Measurements from ENCODE around the gene KDM2A. TPM values are rescaled to one million over a fixed set of nuclear protein-coding genes. Genes with fewer than 3 reads are reported as not detected.

Gene KDM2A
- total RNA-seq, 1 experiment from 2014 or later: 65.3 TPM

GRCh38 chr11:67174311-67174710 lies 55.2 kb downstream of the KDM2A start:
- Histone ChIP-seq H3K27ac (ENCODE audit: low read length) (no peak overlapping the region), H2AFZ (ENCODE audit: low read length) (no peak overlapping the region), H3K4me1 (ENCODE audit: insufficient read depth, low read length) (no peaks in the 10 kb centered on the region), H3K27me3 (ENCODE audit: low read length) (no peaks in the 10 kb centered on the region), H3F3A (ENCODE audit: low read length, unreplicated experiment) (no peaks in the 10 kb centered on the region), H4K20me1 (ENCODE audit: low read length) (0 out of 2 replicates have a peak, but pooled peaks cover 4% of the 10 kb centered on the region), H3K4me2 (ENCODE audit: low read length) (no peak overlapping the region), H3K9me2 (replicated peaks; ENCODE audit: low read length) (no peaks in the 10 kb centered on the region), H3K36me3 (ENCODE audit: low read depth, low read length) (no peaks in the 10 kb centered on the region), H3K4me3 (ENCODE audit: low read length) (no peak overlapping the region), H3K9me3 (ENCODE audit: low read length) (no peaks in the 10 kb centered on the region), H3K9ac (ENCODE audit: low read length) (no peak overlapping the region), H3K79me2 (ENCODE audit: low read length) (peaks cover 94% of the 10 kb centered on the region)
- no peak for TF ChIP-seq CTCF (conservative IDR thresholded peaks at IDR 0.05; ENCODE audit: low read depth, low read length)
- TF ChIP-seq EZH2 (IDR thresholded peaks at IDR 0.05; ENCODE audit: low read length, unreplicated experiment): no peak
- TF ChIP-seq EZH2phosphoT487 (IDR thresholded peaks at IDR 0.05; ENCODE audit: borderline replicate concordance, low read length): no peak
- POLR2A ChIA-PET (ENCODE audit: unreplicated experiment): no interaction called here
- CTCF ChIA-PET: no interaction called here
- intact Hi-C loops (cut with micrococcal nuclease): no loop called here
- no TSS peak for BruUV-seq (replicated peaks)
- ATAC-seq (no peak), DNase-seq (no peak)

DNA sequence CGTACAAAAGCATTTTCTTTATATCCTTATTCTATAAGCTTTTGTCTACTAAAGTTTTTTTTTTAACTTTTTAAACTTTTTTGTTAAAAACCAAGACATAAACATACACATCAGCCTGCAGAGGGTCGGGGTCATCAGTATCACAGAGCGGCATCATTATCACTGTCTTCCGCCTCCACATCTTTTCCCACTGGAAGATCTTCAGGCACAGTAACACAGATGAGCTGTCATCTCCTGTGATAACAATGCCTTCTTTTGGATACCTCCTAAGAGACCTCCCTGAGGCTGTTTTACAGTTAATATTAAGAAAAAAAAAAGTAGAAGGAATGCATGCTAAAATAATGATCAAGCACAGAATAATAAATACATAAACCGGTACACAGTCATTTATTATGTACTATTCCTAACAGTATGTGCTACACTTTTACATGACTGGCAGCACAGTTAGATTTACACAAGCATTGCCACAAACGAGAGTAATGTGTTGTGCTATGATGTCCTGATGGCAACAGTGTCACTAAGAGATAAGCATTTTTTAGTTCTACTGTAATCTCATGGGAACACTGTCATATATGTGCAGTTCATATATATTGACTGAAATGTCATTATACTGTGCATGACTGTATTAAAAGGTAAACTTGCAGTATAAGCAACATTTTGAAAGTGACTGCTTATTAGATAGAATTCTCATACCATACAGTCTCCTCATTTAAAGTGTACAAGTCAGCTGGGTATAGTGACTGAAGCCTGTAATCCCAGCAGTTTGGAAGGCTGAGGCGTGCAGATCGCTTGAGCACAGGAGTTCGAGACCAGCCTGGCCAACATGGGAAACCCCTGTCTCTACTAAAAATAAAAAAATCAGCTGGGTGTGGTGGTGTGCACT lies 58.6 kb downstream of the KDM2A start:
- TF ChIP-seq EZH2 (IDR thresholded peaks at IDR 0.05; ENCODE audit: low read length, unreplicated experiment): no peak
- no peak for TF ChIP-seq EZH2phosphoT487 (IDR thresholded peaks at IDR 0.05; ENCODE audit: borderline replicate concordance, low read length)
- no peak for TF ChIP-seq CTCF (conservative IDR thresholded peaks at IDR 0.05; ENCODE audit: low read depth, low read length)
- no peak overlapping the region for H3K9ac ChIP-seq (ENCODE audit: low read length)
- no peak for DNase-seq
- ChIA-PET CTCF (no interaction called here), POLR2A (ENCODE audit: unreplicated experiment) (no interaction called here)
- H4K20me1 ChIP-seq (ENCODE audit: low read length): 0 out of 2 replicates have a peak, but pooled peaks cover 4% of the 10 kb centered on the region
- no peaks in the 10 kb centered on the region for H3F3A ChIP-seq (ENCODE audit: low read length, unreplicated experiment)
- no peak overlapping the region for H2AFZ ChIP-seq (ENCODE audit: low read length)
- intact Hi-C loops (cut with micrococcal nuclease): no loop called here
- no peaks in the 10 kb centered on the region for H3K9me3 ChIP-seq (ENCODE audit: low read length)
- H3K4me3 ChIP-seq (ENCODE audit: low read length): no peak overlapping the region
- H3K27ac ChIP-seq (ENCODE audit: low read length): no peak overlapping the region
- BruUV-seq (replicated peaks): no TSS peak
- H3K79me2 ChIP-seq (ENCODE audit: low read length): peaks cover 71% of the 10 kb centered on the region
- H3K4me2 ChIP-seq (ENCODE audit: low read length): no peak overlapping the region
- peaks cover 17% of the 10 kb centered on the region for H3K4me1 ChIP-seq (ENCODE audit: insufficient read depth, low read length)
- H3K36me3 ChIP-seq (ENCODE audit: low read depth, low read length): peaks cover 11% of the 10 kb centered on the region; the same call in 1 of the 2 replicates
- no peaks in the 10 kb centered on the region for H3K9me2 ChIP-seq (replicated peaks; ENCODE audit: low read length)
- no peak for ATAC-seq
- H3K27me3 ChIP-seq (ENCODE audit: low read length): no peaks in the 10 kb centered on the region

- Histone ChIP-seq H3K9me3 (ENCODE audit: low read length) (no peaks in the 10 kb centered on the region), H3K27me3 (ENCODE audit: low read length) (no peaks in the 10 kb centered on the region), H3K4me1 (ENCODE audit: insufficient read depth, low read length) (peaks cover 17% of the 10 kb centered on the region), H3K79me2 (ENCODE audit: low read length) (peaks cover 63% of the 10 kb centered on the region), H3K4me2 (ENCODE audit: low read length) (no peak overlapping the region), H3K9me2 (replicated peaks; ENCODE audit: low read length) (no peaks in the 10 kb centered on the region), H2AFZ (ENCODE audit: low read length) (no peak overlapping the region), H3K9ac (ENCODE audit: low read length) (no peak overlapping the region), H3K36me3 (ENCODE audit: low read depth, low read length) (peaks cover 16% of the 10 kb centered on the region; the same call in 1 of the 2 replicates), H4K20me1 (ENCODE audit: low read length) (0 out of 2 replicates have a peak, but pooled peaks cover 4% of the 10 kb centered on the region), H3F3A (ENCODE audit: low read length, unreplicated experiment) (no peaks in the 10 kb centered on the region), H3K4me3 (ENCODE audit: low read length) (no peak overlapping the region), H3K27ac (ENCODE audit: low read length) (no peak overlapping the region)
- ChIA-PET CTCF (no interaction called here), POLR2A (ENCODE audit: unreplicated experiment) (no interaction called here)
- TF ChIP-seq EZH2phosphoT487 (IDR thresholded peaks at IDR 0.05; ENCODE audit: borderline replicate concordance, low read length) (no peak), CTCF (conservative IDR thresholded peaks at IDR 0.05; ENCODE audit: low read depth, low read length) (no peak), EZH2 (IDR thresholded peaks at IDR 0.05; ENCODE audit: low read length, unreplicated experiment) (no peak)
- ATAC-seq: no peak
- BruUV-seq (replicated peaks): no TSS peak
- intact Hi-C loops (cut with micrococcal nuclease): no loop called here
- DNase-seq: no peak
Observed at GRCh38 chr11:67178421-67178820, 59.4 kb downstream of the KDM2A start.
